NCI-H1694 (cell line): ENCODE results near the gene ITGB4.

Source experiments
- DNase-seq: peaks from one replicate; lab custom pipeline; 2025; lab: John Stamatoyannopoulos, UW

The ITGB4 gene

DNA sequence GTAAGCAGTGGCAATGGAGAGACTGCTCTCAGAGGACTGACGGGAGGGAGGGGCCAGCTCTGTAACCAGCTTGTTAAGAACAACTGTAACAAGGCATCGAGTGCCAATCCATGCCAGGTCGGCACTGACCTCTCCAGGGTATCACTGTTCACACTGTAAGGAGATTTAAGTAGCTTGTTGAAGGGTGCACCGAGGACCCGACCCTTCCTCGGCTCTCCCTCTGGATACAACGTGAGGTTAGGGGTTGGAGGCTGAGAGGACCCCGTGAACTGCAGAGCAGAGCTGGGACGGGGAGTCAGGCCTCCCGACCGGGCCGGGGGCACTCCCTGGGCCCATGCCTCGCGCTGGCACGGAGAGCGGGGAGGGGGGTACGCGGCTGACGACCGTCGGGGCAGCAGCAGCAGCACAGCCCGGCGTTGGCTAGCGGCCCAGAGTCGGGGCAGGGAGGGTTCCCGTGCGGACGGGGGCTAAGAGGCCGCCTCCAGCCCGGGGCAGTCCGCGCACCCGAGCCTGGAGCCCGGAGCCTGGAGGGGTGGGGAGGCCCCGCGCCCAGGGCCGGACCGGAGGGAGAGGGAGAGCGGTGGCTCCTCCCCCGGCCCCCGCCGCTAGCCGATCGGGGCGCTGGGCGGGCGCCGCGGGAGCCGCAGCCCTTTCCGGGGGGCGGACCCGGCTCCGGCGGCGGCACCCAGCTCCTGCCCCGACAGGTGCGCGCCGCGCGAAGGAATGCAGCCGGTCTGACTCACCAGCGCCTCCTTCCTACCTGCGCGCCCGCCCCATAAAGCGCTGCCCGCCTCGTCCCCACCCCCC, at the start of gene ITGB4:
ITGB4 (plus strand) TSS at position 804 of the 807 bp plus-strand sequence. CDS start 3,245 bp downstream, outside the sequence.
- DNase-seq, result no peak

DNA sequence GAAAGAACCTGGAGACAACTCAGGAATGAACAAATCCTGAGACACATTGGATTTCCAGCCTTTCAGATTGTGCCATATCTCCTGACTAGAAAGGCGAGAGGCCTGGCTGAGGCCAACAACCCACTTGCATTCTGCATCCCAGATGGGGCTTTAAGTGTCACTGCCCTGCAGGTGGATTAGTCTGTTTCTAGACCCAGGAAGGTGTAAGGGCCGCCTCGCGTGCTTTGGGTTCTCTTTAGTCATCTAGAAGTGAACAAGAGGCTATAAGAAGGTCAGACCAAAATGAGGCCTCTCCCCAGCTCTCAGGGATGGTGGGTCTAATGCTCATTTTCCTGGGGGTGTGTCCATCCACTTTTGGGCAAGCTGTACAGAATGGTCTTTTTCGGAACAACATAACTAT, 49.2 kb upstream of the ITGB4 start:
- no peak for DNase-seq

DNA sequence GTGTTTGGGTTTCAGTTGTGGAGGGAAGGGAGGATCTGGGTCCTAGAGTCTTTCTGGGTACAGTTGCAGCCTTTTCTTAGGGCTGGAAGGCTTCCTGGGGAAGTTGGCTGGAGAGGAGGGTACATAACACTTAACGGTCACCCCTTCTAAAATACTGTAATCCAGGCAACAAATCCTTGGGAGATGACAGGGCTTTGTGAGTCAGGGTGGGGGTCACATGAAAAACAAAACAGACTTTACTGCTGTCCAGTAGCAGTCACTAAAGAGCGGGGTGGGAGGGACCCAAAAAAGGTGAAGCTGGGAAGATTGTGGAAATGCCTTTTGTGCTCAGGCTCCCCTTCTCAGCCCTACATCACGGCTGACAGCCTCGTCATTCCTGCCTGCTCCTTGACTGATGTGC, 47.8 kb upstream of the ITGB4 start:
- DNase-seq, result no peak

DNA sequence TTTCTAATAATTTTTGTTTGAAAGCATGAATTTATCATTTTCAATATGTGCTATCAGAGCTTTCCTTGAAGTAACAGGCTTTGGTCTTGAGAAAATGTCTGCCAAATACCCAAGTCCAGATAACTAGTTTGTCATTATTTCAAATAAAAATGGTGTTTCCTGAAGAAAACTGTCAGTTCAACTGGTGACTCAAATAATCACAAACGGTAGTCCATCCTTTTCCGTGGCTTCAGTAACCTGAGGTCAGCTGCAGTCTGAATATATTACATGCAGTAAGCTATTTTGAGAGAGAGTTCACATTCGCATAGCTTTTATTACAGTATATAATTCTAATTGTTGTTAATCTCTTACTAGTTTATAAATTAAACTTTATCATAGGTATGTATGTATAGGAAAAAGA, 44.8 kb upstream of the ITGB4 start:
- DNase-seq, result no peak

DNA sequence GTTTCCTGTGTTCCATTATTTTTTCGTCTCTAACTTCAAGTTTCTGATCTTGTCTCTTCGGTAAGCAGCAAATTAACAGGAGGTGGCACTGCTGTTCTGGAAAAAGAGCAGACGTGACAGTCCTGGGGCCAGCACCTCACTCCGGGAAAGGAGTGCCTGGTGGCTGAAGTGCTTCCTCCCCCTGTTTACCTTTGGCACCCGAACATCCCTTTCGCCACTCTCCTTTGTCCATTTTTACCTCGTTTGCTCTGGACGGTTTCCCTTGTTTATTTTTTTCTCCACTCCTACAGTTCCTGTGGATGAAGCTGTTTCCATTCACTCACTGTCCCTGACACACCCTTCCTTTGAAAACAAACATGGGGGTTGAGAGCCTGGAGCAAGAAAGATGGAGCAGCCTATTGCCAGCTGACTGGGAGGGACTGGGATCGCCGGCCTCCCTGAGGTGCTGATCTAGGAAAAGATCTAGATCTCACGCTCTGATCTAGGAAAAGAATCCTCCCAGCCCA, 41.5 kb upstream of the ITGB4 start:
- no peak for DNase-seq

DNA sequence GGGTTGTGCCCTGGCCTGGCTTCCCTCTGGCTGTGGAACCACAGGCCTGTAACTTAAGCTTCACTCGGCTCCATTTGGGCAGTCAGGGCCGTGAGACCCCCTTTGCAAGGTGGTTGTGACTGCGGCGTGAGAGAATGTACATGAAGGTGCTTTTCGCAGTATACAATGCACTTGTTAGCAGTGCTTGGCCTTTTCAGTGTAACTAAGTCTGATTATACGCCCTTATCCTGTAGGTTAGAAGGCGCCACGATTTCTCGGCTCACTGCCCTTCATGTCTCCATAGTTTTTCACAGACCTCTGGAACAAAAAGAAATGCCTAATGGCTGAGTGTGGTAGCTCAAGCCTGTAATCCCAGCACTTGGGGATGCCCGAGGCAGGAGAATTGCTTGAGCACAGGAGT, 40.8 kb upstream of the ITGB4 start:
- no peak for DNase-seq

DNA sequence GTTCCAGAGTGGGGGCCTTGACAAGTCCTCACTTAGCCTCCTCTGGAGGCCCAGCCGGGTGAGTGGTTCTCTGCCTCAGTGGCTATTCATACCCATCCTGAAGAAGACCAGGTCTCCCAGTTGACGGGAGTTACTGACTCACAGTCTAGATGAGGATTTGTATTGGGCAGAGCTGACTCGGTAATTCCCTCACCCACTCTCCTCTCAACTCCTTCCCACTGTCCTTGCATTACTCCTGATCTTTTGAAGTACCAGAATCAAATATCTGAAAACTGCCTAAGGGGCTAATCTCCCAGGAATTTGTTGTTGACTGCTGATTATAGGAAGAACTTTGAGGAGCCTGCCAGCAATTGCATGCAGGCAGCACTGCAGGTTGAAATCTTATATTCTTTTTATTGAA, 40.0 kb upstream of the ITGB4 start:
- DNase-seq, result no peak

DNA sequence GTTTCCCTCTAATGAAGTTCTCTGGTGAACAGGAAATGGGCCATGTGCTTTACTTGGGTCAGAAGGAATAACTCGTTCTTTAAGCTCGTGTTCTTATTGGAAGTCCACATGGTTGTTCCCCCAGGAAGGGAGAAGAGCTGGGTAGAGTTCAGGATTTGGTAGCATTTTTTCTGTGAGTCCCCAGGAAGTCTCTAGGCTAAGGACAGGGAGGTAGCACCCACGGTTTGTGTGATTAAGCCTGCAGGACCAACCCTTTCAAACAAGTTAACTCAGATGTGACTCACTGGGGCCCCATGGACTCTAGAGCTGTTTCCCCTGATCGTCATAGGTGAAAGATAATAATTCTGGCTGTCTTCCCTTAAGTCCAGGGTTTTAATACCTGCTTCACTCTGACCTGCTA, 37.7 kb upstream of the ITGB4 start:
- DNase-seq, result no peak

DNA sequence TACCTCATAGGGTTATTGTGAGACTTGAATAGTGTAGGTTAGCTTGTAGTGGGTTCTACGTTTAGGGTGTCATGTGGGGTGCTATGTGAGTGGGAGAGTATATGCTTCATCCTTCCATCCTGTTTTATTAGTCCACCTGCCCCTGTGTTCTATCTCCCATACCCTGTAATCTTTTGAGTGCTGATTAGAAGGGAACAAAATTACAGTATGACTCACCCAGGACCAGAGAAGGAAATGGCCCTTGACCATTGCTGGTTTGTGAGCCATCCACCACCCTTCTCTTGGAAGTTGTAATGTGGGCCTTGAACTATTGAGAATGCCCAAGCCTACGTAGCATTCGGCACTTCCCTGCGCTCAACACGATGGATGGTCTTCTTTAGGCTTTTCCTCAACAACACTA, 37.0 kb upstream of the ITGB4 start:
- no peak for DNase-seq

DNA sequence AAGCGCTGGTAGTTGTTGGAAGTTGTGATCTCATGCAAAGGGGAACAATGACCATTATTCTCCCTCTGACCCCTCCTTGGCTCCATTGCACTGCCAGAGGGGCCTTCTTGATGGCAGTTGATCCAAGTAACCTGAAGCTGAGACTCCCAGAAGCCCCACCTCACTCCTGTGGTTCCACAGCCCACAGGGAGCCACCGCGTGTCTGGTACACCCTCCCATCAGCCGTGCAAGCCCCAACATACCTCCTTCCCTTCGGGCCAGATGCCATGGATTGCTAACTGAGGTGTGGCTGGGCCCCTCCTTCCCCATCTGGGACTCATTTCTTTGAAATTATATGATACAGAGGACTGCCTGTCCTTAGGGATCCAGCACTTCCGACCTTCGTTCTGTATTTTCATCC, 36.3 kb upstream of the ITGB4 start:
- peak; percentile 67 for DNase-seq

DNA sequence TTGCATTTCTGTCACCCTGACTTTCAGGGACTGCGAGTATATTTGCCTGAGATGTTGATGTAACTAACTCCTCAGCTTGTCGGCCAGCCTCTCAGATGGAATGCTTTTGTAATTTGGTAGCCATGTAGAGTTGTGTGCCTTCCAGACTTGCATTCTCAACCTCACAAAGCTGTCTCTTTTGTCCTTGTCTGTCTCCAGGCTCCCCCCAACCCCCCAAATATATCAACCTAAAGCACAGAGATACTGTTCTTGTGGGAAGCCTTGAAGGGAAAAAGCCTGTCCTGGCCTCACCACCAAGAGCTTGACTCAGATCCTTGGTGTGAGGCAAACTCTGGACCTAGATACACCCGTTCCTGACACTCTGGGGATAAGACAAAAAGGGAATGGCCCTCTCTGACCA, 35.8 kb upstream of the ITGB4 start:
- DNase-seq, result no peak

DNA sequence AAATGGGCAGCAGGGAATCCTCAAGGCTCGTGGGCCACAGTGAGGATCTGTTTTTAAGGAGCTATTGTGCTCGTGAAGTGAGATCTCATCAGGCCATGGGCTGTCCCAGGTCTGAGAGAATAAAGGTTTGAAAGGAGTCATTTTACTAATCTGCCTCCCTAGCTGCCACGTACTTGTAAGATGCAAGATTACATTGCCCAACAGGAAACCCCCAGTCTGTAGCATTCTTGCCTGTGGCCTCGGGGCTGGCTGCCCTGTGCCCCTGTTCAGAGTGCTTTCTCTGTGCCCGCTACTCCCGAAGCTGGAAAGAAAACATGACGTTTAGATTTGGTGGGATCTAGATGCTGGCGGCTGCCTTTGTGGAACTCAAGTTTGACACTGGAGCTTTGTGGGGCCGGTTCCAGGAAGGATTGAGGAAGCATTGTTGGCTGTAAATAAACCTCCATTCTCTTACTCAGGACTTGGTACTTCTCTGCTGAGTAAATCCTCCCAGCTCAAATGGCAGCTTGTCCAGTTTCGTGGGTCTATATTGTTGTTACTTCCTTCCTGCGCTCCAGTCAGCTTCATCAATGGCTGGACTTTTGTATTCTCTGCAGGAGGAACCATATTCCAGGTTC, 32.9 kb upstream of the ITGB4 start:
- DNase-seq, result no peak

DNA sequence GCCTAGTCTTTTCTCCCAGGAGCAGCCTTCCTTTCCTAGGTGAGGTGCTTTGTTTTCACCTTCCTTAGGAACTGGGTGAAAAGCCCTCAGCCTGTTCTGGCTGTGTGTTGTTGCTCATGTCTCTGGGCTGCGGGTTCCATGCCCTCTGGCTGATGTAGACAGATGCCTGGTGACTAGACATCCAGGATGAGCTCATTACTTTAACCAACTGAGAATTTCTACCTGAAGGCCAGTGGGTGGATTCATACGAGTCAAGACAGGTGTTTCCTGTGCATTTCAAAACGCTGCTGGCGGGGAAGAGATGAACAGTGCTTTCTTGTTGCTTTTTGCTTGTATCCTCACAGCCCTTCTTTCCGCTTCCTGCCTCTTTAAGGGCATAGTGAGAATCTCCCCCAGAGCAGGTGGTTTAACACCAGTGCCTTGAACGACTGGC, 31.8 kb upstream of the ITGB4 start:
- no peak for DNase-seq

DNA sequence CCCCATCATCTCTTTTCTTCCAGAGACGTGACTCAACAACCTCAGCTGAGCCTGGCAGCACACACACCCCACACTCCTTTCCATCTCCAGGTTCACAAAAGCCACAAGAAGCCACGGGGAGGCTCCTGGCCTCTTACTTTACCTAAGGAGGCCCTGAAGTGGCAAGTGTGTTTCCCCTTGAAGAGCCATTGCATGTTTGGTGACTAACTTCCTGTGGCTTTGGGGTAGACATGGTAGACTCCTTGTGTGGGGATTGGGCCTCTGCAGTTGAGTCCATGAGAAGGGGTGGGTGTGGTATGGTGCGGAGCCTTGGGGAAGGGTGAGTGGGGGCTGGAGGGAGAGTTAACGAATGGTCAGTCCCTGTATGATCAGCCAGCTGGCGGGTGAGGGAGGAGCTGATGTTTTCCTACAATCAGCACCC, 29.9 kb upstream of the ITGB4 start:
- no peak for DNase-seq

DNA sequence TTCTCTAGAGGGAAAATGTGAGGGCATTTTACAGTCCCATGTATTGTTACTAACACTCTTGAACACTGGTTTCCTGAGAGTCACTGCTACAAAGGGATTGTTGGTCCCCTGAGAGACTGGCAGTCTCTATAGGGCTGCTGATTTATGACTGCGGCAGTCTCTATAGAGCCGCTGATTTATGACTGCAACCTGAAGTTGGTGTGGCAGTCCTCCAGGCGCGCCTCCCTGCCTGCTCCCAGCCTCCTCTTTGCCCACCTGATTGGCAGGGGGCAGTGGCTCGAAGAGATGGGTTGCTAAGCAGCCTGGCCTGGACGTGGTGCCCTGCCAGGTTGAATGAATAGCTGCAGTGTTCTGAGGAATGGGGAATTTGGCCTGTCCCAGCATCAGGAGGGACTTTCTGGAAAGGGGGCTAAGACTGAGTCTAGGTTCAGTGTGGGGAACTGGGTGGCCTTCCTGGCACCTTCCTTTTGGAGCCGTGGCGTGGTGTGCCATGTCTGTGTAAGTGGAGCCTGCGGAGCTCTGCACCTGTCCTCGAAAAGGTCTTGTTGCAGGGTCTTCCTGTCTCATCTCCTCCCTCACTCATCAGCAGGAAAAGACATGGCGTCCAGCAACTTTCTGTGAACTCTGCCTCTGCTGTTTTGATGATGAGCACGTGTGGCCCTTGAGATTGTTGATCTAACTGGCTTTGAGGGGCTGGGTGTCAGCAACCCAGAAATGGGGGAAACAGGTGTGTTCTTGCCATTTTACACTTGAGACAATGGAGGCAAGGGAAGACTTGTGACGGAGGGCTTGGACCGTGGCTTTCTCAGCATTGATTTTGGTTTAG, 29.2 kb upstream of the ITGB4 start:
- no peak for DNase-seq

DNA sequence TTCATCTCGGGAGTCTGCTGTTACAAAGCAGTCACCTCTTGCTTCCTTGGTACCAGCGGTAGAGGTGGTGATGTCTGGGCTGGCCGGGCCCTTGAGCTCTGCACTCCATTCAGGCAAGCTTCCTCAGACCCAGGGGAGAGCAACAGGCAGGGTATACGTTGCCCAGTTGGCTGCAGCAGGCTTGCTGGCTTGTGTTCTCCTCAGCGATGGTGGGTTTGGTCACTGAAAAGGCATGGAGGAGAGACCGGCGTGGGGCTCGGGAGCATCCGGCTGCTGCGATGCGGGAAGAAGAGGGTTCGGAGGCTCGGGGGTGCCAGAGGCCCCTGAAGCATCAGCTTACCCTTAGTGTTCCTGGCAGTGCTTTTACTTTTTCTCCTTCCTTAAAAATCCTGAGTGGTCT, 28.3 kb upstream of the ITGB4 start:
- DNase-seq, result no peak

DNA sequence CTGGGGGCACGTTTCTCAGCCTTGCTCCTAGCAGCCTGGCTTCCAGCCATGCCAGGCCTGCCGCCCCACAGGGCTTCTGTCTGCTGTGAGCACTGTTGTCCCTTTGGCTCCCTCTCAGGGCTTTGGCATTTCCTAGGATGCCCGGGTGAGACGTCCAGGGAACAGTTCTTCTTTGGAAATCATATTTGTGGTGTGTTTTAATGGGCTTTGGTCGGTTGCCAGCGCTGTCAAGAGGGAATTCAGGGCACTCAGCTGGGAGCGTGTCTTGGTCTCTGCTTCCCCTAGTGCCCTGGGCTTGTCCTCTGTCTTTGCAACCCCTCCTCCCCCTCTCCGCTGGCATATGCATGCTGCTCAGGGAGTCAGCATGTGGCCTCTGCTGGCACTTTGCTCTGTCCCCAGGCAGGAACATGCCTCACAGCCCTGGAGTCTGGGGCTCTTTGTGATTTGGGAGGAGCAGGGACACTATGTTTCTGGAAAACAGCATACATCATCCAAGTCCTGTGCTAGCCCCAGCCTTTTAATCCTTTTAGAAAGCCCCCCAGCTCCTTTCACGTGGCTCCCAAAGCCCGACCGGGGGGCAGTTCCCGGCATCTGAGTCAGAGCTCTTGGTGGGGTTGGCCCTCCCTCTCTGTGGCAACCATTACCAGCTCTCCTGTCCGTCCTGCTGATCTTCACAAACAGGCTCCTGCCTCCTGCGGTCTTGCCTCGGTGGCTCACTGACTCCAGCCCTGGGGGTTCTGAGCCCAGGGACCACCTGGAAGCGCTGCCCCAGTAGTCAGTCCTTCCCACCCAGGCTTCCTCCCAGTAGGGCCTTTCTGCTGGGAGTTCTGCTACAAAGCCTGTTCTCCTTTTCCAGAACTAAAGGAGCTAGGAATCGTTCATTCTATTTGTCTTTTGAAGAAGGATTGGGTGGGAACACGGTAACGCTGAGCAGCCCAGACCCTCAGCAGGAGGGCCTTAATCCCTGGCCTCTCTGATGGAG, 27.5 kb upstream of the ITGB4 start:
- peak; percentile 62 for DNase-seq

DNA sequence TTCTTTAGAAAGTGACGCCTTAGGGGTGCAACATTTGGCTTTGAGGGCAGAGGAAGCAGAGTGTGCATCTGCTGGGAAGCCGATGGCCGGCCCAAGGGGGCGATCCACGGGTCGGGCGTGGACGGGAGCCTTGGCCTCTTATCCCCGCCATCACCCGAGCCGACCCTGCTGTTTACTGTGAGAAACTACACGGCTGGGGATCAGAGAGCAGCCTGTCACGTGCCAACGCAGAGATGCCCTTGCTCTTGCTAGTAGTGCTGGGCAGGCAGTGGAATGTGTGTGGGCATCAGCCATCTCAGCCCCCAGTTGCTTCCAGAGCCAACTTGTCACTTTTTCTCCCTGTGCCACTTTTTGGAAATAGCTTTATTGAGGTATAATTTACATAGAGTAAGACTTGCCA, 26.7 kb upstream of the ITGB4 start:
- DNase-seq, result no peak

DNA sequence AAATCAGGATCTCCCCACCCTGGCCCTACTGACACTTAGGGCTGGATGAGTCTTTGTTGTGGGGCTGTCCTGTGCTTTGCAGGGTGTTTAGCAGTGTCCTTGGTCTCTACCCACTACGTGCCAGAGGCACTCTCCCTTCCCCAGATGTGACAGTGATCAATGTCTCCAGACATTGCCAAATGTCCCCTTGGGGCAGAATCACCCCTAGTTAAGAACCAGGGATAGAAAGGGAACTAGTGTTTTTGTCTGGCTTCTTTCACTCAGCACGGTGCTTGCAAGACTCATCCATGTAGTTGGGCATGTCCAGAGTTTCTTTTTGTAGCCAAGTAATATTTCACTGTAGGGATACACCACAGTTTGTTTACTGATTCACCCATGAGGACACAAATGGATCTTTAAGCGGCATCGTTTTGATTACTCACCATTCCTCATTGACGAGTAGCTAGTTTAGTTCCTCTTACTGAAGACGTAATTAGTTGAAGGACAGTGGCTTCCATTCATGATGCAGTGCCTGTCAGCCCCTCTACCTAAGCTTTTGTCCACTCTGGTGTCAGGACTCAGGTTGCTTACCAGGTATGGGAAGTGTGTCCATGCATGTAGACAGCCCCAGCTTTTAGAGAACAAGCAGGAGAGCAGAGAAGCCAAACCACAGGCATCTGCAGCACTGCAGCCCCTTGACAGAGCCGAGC, 26.0 kb upstream of the ITGB4 start:
- DNase-seq, result no peak

DNA sequence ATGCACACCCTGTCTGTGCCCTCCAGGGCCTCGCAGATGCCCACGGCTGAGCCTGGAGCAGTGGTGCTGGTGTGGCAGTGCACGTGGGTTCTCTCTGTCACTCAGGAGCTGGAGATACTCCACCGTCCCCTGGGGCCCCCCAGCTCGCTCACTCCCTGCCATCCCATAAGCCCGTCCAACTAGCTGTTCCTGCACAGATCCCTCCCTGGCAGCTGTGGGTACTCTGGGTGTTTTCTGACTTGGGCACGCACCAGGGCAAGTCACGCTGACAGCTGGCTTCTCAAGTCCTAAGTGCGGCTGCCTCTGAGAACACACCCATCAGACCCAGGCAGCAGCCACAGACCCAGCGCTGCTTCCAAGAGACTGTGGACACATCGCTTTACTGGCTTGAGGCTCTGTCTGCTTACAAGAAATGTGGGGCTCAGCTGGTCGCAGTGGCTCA, 25.4 kb upstream of the ITGB4 start:
- DNase-seq, result peak; percentile 17
